ENCODE measurements around the gene PIP5K1B.
"Not testable (repeated sequence)": the region's sequence is repeated elsewhere in the genome, so short reads cannot be mapped to it uniquely, and the experiment has no call there.

The PIP5K1B gene, protein sequence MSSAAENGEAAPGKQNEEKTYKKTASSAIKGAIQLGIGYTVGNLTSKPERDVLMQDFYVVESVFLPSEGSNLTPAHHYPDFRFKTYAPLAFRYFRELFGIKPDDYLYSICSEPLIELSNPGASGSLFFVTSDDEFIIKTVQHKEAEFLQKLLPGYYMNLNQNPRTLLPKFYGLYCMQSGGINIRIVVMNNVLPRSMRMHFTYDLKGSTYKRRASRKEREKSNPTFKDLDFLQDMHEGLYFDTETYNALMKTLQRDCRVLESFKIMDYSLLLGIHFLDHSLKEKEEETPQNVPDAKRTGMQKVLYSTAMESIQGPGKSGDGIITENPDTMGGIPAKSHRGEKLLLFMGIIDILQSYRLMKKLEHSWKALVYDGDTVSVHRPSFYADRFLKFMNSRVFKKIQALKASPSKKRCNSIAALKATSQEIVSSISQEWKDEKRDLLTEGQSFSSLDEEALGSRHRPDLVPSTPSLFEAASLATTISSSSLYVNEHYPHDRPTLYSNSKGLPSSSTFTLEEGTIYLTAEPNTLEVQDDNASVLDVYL

DNA sequence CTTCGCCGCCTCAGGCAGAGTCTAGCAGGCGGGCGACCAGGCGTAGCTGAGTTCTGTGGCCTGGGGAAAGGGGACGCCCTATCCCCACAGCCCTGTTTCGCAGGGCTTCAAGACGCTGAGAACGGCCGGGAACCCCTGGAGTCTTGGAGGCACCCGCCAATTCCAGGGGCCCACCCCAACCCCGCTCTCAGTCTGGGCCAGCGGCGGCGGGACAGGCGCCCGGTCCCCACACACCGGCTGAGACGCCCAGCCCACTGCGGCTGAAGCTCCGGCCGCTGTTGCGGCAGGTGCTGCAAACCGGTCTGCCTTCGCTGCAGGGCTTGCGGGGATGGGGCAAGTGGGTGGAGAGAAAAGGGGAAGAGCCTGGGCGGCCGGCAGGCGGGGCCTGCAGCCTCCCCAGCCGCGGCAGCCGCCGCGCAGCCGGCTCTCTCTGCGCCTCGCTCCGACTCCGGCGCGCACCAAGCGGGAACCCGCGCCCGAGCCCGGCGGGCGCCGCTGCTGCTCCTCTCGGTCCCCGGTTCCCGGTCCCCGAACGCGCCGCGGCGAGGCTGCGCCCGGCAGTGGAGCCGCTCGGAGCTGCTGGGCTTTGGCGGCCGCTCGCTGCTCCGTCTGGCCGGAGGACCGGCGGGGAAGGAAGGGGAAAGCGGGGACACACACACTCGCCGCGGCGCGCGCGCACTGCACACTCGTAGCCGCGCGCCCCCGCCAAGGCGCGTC is at the start of gene PIP5K1B:
TSS of gene PIP5K1B (plus strand) at position 427 of the 717 bp plus-strand sequence. CDS start 117,375 bp downstream, outside the sequence.
- DNase-seq (ENCODE audit: low spot score), result no peak

- no peak for DNase-seq (ENCODE audit: low spot score)
Observed at GRCh38 chr9:68664036-68664435, 41.0 kb upstream of the PIP5K1B start.

DNA sequence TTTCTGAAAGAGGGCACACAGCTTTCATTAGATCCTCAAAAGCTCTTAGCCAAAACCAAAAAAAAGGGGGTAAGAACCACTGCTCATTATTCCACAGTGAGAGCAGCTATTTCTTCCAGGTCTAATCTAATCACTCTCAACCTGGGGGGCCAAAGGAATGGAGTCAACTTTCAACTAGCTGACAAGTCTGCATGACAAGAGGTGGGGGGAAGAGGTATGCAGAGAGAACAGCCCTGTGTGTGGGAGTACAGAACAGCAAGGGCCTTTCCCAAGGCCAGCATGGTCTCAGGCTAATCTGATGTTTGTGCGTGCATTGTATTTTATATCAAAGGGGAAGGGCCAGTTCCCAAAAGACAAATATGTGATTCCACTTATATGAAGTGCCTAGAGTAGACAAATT is 36.9 kb upstream of the PIP5K1B start:
- DNase-seq (ENCODE audit: low spot score), result no peak

- no peak for DNase-seq (ENCODE audit: low spot score)
Observed at GRCh38 chr9:68669218-68669617, 35.8 kb upstream of the PIP5K1B start.

- no peak for DNase-seq (ENCODE audit: low spot score)
Observed at GRCh38 chr9:68672215-68672614, 32.8 kb upstream of the PIP5K1B start.

GRCh38 chr9:68672625-68673024 is 32.4 kb upstream of the PIP5K1B start:
- no peak for DNase-seq (ENCODE audit: low spot score)

DNA sequence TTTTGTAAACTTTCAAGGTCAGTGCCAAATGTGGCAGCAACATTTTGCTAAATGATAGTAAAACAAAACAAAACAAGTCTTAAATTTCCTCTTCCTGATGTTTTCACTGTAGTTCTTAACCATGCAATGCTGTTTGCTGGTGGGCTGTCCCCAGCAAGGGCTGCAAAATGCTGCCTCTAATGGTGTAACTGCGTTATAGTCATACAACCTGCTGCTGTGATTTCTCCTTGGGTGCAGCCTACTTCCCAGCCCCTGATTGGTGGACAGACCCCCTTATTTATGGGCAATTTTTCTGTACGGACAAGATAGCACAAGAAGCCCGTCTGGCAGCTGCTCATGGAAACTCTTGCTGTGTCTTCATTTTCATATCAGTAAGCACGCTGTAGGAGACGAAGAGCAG is 26.6 kb upstream of the PIP5K1B start:
- no peak for DNase-seq (ENCODE audit: low spot score)

- no peak for DNase-seq (ENCODE audit: low spot score)
Observed at GRCh38 chr9:68683433-68683832, 21.6 kb upstream of the PIP5K1B start.

GRCh38 chr9:68685213-68685612 is 19.8 kb upstream of the PIP5K1B start:
- no peak for DNase-seq (ENCODE audit: low spot score)

DNA sequence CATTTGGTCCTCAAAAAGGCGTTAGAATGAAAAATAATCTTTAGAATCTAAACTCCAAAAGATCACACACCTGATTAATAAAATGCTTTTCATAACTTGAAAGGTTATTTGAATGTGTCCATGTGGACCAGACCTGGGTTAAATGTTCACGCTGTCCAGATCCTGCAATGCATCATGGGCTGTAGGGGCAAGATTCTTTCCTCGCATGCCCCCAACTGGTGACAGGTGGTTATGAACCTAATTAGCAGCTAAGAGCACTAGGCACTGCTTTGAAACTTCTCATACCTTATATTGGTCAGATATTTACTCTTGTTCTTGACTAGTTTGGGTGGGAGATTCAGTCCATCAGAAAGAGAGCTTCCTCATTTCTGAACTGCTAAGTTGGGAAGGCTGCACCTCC is 19.3 kb upstream of the PIP5K1B start:
- no peak for DNase-seq (ENCODE audit: low spot score)

GRCh38 chr9:68690088-68690487 is 15.0 kb upstream of the PIP5K1B start:
- DNase-seq (ENCODE audit: low spot score), result no peak

- no peak for DNase-seq (ENCODE audit: low spot score)
Observed at GRCh38 chr9:68692519-68692918, 12.5 kb upstream of the PIP5K1B start.

- no peak for DNase-seq (ENCODE audit: low spot score)
Observed at GRCh38 chr9:68694125-68694524, 10.9 kb upstream of the PIP5K1B start.

DNA sequence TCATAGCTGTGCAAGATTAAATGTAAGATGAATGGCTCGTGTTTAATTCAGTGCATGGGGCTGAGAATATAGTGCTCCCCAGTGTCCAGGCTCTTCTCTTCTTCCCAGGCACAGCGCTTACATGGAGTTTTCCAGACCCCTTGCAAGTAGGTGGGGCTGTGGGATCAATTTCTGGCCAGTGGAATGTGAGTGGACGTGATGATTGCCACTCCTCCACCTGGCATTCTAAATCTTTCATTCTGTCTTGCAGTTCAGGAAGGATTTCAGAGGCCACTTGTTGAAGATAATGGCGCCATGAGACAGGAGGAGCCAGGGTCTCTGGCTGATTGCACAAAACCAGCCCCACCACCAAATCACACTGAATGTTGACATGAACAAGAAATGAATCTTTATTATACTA is 7.2 kb upstream of the PIP5K1B start:
- no peak for DNase-seq (ENCODE audit: low spot score)

- no peak for DNase-seq (ENCODE audit: low spot score)
Observed at GRCh38 chr9:68698943-68699509, 6.0 kb upstream of the PIP5K1B start.

GRCh38 chr9:68699625-68700024 is 5.4 kb upstream of the PIP5K1B start:
- not testable (repeated sequence) for DNase-seq (ENCODE audit: low spot score)

GRCh38 chr9:68702493-68702892 is 2.5 kb upstream of the PIP5K1B start:
- DNase-seq (ENCODE audit: low spot score), result no peak

DNA sequence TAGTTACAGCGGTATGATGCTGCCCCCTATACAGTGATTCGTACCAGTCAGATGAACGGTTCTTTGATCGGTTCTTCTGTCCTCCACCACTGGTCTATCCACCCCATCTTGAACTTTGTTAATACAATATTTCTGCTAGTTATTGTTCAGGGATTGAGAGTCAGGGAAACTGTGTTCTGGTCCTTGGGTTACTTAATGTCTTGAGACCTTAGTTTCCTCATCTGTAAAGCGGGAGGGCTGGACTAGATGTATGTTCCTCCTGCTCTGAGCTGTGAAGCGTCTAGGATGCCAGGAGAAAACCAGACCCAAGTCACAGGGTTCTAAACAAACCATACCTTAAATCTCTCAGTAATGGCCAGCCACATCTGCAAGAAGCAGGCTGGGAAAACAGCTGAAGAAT is 1.4 kb upstream of the PIP5K1B start:
- DNase-seq (ENCODE audit: low spot score), result no peak

DNA sequence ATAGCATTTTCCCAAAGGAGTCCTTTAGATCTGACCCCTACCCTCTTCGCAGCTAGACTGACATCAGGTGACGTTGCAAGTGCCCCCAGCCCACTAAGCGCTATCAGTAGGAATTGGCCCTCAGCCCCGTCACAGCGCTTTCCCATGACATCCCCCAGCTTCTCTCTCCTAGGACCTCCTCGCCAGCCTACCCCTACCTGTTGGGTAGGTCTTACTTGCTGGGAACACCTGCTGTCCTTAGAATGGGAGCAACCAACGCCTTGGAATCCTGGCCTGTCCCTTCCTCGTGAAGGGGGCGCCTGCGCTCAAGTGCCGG is 584 bp upstream of the PIP5K1B start:
- DNase-seq (ENCODE audit: low spot score), result no peak

- DNase-seq (ENCODE audit: low spot score), result no peak
Observed at GRCh38 chr9:68705531-68706362, 707 bp downstream of the PIP5K1B start.

DNA sequence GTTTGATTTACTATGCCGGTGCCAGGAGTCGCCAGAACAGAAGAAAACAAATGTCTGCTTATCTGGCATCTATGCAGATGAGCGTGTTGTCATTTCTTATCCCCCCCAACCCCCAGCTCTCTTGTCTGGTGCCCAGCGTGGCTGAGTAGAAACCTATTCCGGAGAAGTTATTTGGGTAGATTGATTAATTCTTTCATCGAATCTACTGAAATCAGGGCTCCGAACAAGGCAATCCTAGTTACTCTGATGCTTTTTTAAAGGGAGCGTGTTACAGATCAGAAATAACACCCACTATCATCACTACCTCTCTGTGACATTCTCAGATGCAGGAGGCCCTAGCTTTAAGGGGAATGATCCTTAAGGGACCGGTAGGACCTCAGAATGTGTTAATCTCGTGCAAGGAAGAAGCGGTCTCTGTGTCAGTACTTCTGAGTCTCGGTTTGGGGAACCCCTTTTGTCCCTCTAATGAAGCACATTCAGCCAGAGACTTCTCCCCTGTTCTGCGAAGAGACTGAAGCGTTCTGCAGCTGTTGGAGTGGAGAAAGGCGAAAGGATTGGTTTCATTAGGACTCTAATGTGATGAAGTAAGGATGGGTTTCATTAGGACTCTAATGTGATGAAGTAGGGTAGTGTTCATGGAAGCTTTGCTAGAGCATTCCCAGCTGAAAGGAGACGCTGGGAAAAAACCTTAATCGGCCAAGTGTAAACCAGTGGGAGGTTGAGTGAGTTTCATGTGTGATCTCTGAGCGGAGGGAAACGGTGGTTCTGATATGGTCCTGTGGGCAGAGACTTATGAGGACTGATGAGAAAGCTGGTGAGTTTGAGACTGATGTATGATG is 1.5 kb downstream of the PIP5K1B start:
- no peak for DNase-seq (ENCODE audit: low spot score)
